22Rv1 (cell line): ENCODE measurements around the gene FAM76B.

Experiments
- ZFX ChIP-seq: fragments of 450-650 bp; IDR thresholded peaks from 2 replicates; pipeline ENCODE4 v1.6.1; 2017; ENCODE audit warnings: antibody characterized with exemption, borderline replicate concordance
- TF ChIP-seq, protein P1 (sequence below): fragments of 450-650 bp; IDR thresholded peaks from 2 replicates; pipeline ENCODE4 v1.5.1; 2017; ENCODE audit warnings: mild to moderate bottlenecking

DNA sequence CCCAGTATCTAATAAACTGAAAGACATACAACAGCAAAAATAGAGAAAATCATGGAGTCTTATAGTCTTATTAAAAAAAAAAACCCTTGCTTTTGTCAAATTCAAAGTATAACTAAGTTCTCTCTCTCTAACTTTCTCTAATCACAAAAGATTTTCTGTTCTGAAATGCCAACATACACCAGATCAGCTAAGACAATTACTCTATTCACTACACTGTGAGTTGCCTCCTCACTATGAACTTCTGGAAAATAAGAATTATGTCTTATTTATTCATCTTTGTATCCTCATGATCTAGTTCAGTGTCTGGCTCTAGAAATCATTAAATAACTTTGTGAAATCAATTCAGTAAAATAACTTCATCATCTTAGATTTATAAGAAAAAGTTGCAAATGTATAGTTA lies 12.7 kb downstream of the FAM76B start:
- TF ChIP-seq, protein P1, sequence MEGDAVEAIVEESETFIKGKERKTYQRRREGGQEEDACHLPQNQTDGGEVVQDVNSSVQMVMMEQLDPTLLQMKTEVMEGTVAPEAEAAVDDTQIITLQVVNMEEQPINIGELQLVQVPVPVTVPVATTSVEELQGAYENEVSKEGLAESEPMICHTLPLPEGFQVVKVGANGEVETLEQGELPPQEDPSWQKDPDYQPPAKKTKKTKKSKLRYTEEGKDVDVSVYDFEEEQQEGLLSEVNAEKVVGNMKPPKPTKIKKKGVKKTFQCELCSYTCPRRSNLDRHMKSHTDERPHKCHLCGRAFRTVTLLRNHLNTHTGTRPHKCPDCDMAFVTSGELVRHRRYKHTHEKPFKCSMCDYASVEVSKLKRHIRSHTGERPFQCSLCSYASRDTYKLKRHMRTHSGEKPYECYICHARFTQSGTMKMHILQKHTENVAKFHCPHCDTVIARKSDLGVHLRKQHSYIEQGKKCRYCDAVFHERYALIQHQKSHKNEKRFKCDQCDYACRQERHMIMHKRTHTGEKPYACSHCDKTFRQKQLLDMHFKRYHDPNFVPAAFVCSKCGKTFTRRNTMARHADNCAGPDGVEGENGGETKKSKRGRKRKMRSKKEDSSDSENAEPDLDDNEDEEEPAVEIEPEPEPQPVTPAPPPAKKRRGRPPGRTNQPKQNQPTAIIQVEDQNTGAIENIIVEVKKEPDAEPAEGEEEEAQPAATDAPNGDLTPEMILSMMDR = no peak
- no peak for TF ChIP-seq ZFX
